HL-60 (cell line): ENCODE results near the gene NPNT.

Experiments
- GABPA ChIP-seq: IDR thresholded peaks from 2 replicates; pipeline ENCODE4 v1.6.1; 2012; ENCODE audit warnings: low read depth
- POLR2AphosphoS5 ChIP-seq: IDR thresholded peaks from 2 replicates; pipeline ENCODE4 v1.6.1; 2012; ENCODE audit warnings: low read depth
- TF ChIP-seq, protein P1 (sequence below): IDR thresholded peaks from one replicate; pipeline ENCODE4 v1.5.1; 2011; ENCODE audit warnings: low read length, control low read depth, inconsistent platforms; ENCODE audit not compliant: insufficient read depth

- TF ChIP-seq, protein P1, sequence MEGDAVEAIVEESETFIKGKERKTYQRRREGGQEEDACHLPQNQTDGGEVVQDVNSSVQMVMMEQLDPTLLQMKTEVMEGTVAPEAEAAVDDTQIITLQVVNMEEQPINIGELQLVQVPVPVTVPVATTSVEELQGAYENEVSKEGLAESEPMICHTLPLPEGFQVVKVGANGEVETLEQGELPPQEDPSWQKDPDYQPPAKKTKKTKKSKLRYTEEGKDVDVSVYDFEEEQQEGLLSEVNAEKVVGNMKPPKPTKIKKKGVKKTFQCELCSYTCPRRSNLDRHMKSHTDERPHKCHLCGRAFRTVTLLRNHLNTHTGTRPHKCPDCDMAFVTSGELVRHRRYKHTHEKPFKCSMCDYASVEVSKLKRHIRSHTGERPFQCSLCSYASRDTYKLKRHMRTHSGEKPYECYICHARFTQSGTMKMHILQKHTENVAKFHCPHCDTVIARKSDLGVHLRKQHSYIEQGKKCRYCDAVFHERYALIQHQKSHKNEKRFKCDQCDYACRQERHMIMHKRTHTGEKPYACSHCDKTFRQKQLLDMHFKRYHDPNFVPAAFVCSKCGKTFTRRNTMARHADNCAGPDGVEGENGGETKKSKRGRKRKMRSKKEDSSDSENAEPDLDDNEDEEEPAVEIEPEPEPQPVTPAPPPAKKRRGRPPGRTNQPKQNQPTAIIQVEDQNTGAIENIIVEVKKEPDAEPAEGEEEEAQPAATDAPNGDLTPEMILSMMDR: no peak
- no peak for TF ChIP-seq GABPA
- no peak for TF ChIP-seq POLR2AphosphoS5
Observed at GRCh38 chr4:105998171-105999063, 103.1 kb downstream of the NPNT start.
